ENCODE results near the gene SETD7. TPM values are rescaled to one million over a fixed set of nuclear protein-coding genes. Genes with fewer than 3 reads are reported as not detected.
A peak's percentile ranks its signal among the peaks of the same experiment; 100 is the strongest.

SETD7 gene
- total RNA-seq, 1 donor from 2014 or later, result 11.9 TPM

DNA sequence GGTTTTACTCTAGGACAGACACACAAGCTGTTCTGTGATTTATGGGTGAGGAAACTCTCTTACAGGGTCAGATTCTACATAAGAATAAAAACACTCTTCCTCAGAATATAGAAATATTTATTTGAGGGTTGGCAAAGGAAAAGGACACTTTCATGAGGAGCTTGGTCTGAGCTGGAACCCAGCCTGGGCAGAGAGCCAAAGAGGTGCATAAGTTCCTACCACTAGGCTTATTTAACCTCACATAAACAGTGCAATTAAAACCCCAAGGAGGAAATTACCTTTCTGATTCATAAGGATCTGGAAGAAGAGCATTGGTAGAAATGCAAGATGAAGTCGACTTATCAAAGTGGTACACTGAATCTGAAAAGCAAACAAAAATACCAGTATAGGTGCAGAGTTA, 32.9 kb downstream of the SETD7 start:
- Mint-ChIP-seq H3K27ac (no peak overlapping the region), H3K9me3 (ENCODE audit: low read depth) (no peaks in the 10 kb centered on the region), H3K4me1 (ENCODE audit: low read depth) (peaks cover 9% of the 10 kb centered on the region), H3K36me3 (ENCODE audit: insufficient read depth) (peaks cover 25% of the 10 kb centered on the region), H3K4me3 (ENCODE audit: low read depth) (no peak overlapping the region), H3K27me3 (no peaks in the 10 kb centered on the region)
- no peak for TF ChIP-seq CTCF (IDR thresholded peaks at IDR 0.05; ENCODE audit: unreplicated experiment)
- no peak for DNase-seq (ENCODE audit: low spot score, unreplicated experiment)

GRCh38 chr4:139522457-139522856, 33.6 kb downstream of the SETD7 start:
- Mint-ChIP-seq H3K27me3 (no peaks in the 10 kb centered on the region), H3K4me3 (ENCODE audit: low read depth) (no peak overlapping the region), H3K27ac (no peak overlapping the region), H3K9me3 (ENCODE audit: low read depth) (no peaks in the 10 kb centered on the region), H3K4me1 (ENCODE audit: low read depth) (peaks cover 9% of the 10 kb centered on the region), H3K36me3 (ENCODE audit: insufficient read depth) (peaks cover 29% of the 10 kb centered on the region)
- TF ChIP-seq CTCF (IDR thresholded peaks at IDR 0.05; ENCODE audit: unreplicated experiment), result no peak
- DNase-seq (ENCODE audit: low spot score, unreplicated experiment), result no peak

DNA sequence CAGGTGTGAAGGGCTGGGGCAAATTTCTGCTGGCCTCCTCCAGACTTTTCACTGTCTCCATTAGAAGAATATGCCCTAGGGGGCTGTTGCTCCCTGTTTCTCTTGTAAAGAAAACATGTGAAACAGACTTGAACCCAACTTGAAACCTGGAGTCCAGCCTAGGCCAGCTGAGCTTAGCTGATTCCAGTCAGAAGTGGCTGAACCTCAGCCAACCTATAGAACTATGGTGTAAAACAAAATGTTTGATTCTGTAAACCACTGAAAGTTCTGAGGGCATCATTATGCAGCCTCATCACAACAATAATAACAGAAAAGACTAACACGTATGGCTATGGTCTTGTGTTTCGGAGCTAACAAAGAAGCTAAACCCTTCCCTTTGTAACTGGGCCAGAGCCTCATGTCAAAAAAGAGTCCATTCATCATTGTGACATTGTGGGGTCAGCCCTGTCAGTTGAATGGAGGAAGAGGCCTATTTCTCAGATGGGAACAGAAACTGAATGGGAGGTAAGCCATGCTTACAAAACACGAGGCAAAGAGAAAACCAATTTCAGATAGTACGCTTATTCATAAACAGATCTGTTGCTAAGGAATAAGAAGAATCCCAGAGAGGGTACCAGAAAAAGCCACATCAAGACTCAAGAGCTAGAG, 34.1 kb downstream of the SETD7 start:
- DNase-seq (ENCODE audit: low spot score, unreplicated experiment), result no peak
- Mint-ChIP-seq H3K36me3 (ENCODE audit: insufficient read depth) (peaks cover 31% of the 10 kb centered on the region), H3K27ac (no peak overlapping the region), H3K4me1 (ENCODE audit: low read depth) (peaks cover 9% of the 10 kb centered on the region), H3K4me3 (ENCODE audit: low read depth) (no peak overlapping the region), H3K9me3 (ENCODE audit: low read depth) (no peaks in the 10 kb centered on the region), H3K27me3 (no peaks in the 10 kb centered on the region)
- TF ChIP-seq CTCF (IDR thresholded peaks at IDR 0.05; ENCODE audit: unreplicated experiment), result no peak

DNA sequence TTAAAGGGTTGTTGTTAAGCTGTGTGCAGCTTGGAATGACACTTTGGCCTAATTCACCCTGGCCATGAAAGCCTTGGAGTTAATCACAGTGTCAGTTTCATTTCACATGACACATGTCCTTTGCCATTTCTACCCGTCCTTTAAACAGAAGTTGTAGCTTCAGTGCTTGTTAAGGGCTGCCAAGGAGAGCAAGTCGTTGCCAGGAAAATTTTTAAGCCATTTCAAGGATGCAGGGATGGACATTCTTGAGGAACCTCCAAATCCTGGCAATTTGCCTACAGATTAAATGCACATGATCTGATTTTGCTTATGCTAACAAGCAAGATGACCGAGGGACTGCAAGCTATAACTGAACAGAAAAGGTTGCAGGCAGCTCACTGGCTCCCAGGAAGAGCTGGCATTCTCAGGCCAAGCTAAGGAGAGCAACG, 40.5 kb downstream of the SETD7 start:
- H3K36me3 Mint-ChIP-seq (ENCODE audit: insufficient read depth), result peaks cover 20% of the 10 kb centered on the region
- H3K27ac Mint-ChIP-seq, result no peak overlapping the region
- no peak for TF ChIP-seq CTCF (IDR thresholded peaks at IDR 0.05; ENCODE audit: unreplicated experiment)
- no peaks in the 10 kb centered on the region for H3K9me3 Mint-ChIP-seq (ENCODE audit: low read depth)
- H3K4me1 Mint-ChIP-seq (ENCODE audit: low read depth), result peaks cover 9% of the 10 kb centered on the region
- H3K27me3 Mint-ChIP-seq, result no peaks in the 10 kb centered on the region
- no peak overlapping the region for H3K4me3 Mint-ChIP-seq (ENCODE audit: low read depth)
- no peak for DNase-seq (ENCODE audit: low spot score, unreplicated experiment)

GRCh38 chr4:139514382-139515059, 41.5 kb downstream of the SETD7 start:
- peaks cover 21% of the 10 kb centered on the region for H3K36me3 Mint-ChIP-seq (ENCODE audit: insufficient read depth)
- TF ChIP-seq CTCF (IDR thresholded peaks at IDR 0.05; ENCODE audit: unreplicated experiment), result no peak
- no peaks in the 10 kb centered on the region for H3K9me3 Mint-ChIP-seq (ENCODE audit: low read depth)
- DNase-seq (ENCODE audit: low spot score, unreplicated experiment), result no peak
- H3K27me3 Mint-ChIP-seq, result no peaks in the 10 kb centered on the region
- H3K4me1 Mint-ChIP-seq (ENCODE audit: low read depth), result peaks cover 9% of the 10 kb centered on the region
- H3K4me3 Mint-ChIP-seq (ENCODE audit: low read depth), result no peak overlapping the region
- peak overlapping the region; percentile 20 for H3K27ac Mint-ChIP-seq
